ENCODE measurements around the gene PCK1.

Gene PCK1

DNA sequence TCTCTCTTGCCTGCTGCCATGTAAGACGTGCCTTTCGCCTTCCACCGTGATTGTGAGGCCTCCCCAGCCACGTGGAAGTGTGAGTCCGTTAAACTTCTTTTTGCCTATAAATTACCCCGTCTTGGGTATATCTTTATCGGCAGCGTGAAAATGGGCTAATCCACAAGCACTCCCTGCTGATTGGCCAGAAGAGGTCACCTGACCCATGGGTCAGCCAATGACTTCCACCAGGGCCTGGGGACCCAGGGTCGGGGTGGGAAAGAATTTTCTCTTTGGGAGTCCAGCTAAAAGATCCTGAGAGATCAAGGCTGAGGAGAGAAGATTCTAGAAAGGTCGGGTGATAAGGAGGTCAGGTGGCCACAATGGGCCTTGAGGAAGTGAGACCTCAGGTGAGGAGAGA, 42.2 kb downstream of the PCK1 start:
- DNase-seq (ENCODE audit: low read depth, low spot score), result no peak

DNA sequence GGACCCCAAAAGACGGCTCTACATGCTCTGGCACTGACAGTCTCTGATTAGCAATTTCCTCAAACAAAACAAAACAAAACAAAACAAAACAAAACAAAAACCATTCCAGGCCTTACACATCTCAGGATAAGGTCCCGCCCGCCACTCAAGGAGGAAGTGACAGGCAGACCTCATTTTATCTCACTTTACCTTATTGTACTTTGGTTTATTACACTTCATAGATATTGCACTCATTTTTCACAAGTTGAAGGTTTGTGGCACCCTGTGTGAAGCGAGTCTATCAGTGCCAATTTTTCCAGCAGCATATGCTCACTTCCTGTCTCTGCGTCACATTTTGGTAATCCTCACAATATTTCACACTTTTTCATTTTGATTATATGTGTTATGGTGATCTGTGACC, 44.1 kb downstream of the PCK1 start:
- DNase-seq (ENCODE audit: low read depth, low spot score), result no peak

DNA sequence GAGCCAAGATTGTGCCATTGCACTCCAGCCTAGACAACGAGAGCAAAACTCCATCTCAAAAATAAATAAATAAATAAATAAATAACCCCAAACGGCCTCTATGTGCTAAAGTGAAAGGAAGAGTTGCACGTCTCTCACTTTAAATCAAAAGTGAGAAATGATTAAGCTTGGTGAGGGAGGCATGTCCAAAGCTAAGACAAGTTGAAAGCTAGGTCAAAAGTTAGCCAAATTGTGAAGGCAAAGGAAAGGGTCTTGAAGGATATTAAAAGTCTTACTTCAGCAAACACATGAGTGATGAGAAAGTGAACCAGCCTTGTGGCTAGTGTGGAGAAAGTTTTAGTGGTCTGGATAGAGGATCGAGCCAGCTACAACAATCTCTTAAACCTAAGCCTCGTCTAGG, 45.0 kb downstream of the PCK1 start:
- DNase-seq (ENCODE audit: low read depth, low spot score), result no peak

DNA sequence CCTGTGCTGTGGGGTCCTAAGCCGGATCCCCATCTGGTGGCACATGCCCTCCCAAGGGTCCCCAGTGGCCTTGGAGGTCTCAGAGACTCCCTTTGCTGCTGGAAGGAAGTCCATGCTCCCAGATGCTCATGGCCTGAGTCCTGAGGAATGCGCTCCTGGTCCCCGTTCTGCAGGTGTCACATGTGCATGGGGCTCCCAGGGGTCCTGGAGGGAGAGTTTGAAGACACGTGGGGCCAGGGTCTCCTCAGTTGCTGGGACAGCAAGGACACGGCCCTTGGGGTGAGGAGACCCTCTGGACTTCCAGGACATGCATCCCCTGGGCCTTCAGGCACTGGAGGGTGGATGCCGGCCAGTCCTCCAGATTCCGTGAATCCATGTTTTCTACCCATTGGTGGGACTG, 47.6 kb downstream of the PCK1 start:
- no peak for DNase-seq (ENCODE audit: low read depth, low spot score)

DNA sequence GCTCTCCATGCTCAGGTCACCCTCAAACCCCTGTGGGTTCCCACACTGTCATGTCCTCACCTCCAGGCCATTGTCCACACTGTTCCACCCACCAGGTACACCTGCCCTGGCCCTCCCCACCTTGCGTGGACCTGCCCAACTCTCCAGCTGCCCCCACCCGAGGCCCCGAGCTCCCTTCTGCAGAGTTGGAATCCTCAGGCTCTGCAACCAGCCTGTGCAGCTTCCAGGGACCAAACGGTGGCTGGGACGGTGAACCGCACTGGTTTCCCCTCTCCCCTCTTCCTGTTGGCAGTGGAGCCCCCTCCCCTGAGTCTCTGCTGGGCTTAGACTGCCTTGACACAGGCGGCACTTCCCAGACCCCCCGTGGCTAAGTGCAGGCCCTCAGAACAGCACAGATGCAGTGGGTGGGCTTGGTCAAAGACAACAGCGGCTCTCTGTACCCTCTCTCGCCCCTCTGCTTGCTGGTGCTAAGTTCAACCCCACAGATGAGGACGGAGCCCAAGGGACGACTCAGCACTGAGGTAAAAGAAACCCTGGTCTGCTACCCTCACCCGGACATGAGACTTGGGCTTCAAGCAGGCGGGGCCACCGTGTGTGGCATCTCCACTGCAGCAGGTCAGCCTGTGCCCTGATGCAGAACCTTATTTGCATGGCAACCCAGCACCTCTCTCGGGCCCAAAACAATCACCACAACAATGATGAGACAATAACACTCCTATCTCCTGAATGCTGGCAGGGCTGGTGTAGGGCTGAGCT, 48.4 kb downstream of the PCK1 start:
- DNase-seq (ENCODE audit: low read depth, low spot score), result no peak

DNA sequence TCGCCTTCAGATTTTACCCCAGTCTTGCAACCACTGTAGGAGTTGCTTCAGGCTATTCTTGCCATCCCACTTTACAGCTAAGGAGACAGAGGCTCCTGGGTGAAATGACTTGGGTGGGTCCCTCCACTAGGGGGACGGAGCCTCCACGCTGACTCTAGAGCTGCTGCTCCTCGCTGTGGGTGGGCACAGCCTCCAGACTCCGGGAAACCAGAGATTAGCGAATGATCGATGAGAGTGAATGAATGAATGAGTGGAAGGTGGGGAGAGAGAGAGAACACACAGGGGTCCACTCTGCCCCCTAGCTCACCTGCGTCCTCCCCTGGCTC, 48.9 kb downstream of the PCK1 start:
- no peak for DNase-seq (ENCODE audit: low read depth, low spot score)

DNA sequence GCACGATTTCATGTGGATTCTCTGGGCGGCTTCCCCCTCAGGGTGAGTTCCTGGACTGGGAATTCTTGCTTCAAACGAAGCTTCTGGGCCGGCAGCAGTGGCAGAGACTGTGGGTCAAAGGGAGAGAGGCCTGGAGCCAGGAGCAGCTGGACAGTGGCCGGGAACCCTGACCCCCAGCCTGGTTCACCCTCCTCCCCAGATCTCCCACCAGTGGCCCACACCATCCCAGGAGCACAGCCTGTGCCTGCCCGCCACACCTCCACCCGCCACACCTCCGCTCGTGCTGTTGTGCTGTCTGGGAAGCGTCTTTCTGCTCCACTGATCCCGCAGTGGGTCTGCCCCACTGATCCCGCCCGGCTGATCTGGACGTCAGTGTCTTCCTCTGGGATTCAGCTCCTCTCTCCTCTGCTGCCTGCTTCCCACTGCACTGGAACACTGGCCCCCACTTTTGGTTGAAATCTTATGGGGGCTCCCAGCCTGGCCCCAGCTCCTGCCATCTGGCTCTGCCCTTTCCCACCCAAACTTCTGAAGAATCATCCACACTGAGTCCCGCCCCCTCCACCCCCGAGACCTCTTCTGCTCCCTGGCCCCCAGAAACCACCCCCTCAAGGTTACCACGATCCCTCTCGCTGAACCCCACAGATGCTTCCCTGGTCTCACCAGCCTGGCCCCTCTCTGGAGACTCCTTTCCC, 49.5 kb downstream of the PCK1 start:
- no peak for DNase-seq (ENCODE audit: low read depth, low spot score)

DNA sequence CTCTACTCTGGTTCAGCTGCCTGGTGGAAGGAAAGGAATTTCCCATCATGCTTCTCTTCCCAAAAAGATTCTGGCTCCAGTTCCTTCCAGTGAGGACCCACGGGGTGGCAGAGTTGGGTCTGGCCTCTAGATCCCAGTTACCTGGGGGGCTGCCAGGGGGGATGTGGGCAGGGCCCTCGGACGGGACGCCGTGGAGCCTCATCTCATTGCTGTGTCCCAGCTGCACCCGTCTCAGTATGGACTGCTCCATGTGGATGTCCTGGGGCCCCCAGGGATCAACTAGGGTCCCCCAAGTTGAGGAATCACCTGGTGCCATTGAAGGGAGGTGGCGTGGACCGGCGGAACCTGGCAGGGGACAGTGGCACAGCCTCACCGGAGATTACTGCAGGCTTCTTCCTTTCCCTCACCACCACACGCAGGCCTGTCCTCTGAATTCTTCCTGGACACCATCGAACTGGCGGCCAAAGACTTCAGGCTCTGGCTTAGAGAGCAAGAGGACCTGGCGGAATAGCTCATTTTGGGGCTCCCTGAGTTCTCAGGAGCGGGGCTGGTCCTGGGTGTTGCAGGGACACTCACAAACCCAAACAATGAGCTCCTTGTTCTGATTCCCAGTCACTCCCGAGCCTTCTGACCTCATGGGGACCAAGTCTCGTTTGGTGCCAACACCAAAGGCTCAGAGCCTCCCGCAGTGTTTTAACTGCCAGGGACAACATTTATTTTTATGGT, 50.8 kb downstream of the PCK1 start:
- DNase-seq (ENCODE audit: low read depth, low spot score), result no peak

DNA sequence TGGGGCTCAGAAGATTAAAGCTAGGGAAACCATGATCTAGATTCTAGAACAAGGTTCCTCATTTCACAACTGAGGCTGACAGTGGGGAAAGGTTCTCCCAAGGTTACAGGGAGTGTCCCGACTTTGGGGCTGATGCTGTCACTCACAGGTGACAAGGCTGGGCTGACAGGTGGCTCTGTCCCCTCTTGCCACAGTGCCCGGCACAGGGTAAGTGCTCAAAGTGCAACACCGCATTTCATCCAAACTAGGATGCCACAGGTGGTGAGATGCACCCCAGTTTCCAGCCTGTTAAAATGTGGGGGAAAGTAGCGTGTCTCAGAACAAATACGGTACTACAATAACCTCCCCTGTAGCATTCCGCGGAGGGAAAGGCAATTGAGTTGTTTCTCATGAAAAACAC, 51.5 kb downstream of the PCK1 start:
- no peak for DNase-seq (ENCODE audit: low read depth, low spot score)

DNA sequence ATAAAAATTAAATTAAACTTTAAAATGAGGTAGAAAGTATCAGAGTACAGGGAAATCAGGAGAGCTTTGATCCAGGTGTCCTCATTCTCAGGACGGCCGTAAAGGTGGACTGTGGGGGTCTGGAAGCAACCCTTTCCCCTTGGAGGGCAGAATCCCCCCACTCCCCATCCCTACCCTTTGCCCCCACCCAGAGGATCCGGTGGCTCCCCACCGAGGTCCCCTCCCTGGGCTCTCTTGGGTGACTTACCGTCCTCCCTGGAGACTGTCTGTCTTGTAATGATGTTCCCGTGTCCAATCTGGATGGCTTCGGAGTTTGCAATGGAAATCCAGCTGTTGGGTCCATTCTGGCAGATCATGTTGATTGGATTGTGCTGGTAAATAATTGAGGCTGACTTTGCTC, 52.0 kb downstream of the PCK1 start:
- no peak for DNase-seq (ENCODE audit: low read depth, low spot score)

DNA sequence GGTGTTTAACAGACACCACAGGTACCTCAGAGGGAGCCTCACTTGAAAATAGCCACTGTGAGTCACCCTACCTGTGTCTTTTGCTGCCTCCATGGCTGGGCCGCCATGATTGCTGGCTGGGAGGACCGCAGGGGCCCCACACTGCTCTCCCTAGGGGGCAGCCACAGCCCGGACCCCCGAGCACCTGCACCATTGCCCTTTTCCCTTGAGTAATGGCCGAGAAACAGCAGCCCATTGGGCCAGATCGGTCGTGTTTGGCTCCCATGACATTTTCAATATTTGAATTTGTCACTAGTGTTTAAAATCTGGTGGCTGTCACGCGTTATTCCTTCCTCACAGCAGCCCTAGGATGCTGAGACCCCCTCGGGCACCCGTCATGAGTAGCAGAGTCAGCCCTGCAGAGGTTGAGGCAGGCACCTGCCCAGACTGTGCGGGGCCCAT, 52.6 kb downstream of the PCK1 start:
- DNase-seq (ENCODE audit: low read depth, low spot score), result no peak

DNA sequence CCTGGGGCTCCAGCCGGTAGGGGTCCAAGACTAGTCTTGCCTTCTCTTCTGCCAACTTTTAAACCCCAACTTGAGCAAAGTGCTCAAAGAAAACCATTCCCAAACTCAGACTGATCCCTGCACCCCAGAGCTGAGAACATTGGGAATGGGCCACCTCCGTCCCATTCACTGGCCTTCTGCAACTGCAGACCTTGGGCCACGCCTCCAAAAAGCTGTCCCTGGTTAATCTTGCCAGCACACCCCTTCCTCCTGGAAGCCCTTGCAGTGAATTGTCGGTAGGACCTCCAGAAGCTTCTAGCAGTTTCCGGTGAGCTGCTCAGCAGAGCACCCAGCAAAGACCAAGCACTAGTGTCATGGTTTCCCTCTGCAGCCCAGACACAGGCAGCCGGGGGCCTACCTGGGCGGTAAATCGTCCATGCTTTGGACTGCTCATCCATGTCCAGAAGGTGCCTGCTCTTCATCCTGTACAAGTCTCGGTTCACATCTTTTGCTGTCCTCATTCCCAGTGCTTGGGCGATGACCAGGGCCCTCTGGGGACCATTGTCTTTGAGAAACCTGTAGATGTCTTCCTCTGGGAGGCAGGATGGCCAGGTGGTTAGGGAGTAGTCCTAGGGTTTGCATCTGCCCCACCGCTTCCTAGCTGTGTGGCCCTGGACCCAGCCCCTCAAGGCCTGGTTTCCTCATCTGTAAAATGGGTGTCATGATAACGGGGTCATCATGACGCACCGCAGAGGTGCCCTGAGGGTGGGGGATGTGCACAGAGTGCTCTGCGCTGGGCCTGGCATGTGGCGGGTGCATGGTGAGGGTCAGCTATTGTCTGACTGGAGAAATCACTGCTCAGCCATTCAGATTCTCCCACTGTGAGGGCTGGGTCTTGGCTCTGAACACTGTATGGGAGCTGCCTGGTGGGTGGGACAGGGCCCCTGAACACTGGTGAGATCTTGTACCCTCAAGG, 53.9 kb downstream of the PCK1 start:
- DNase-seq (ENCODE audit: low read depth, low spot score), result no peak

DNA sequence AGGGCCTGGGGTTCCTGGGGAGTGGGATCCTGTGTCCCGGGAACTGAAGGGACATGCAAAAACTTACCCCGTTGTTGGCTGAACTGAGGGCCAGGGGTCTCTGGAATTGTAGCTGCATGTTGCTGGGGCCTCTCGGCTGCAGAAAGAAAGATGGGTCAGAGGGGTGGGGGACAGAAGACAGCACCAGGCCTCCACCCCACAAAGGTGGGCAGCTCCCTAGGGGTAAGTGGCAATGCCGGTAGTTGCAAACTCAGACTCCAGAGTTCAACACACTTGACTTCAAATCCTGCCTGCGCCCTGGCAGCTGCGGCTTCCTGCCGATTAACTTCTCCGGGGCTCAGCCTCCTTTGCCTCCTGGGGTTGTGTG, 54.5 kb downstream of the PCK1 start:
- DNase-seq (ENCODE audit: low read depth, low spot score), result no peak

DNA sequence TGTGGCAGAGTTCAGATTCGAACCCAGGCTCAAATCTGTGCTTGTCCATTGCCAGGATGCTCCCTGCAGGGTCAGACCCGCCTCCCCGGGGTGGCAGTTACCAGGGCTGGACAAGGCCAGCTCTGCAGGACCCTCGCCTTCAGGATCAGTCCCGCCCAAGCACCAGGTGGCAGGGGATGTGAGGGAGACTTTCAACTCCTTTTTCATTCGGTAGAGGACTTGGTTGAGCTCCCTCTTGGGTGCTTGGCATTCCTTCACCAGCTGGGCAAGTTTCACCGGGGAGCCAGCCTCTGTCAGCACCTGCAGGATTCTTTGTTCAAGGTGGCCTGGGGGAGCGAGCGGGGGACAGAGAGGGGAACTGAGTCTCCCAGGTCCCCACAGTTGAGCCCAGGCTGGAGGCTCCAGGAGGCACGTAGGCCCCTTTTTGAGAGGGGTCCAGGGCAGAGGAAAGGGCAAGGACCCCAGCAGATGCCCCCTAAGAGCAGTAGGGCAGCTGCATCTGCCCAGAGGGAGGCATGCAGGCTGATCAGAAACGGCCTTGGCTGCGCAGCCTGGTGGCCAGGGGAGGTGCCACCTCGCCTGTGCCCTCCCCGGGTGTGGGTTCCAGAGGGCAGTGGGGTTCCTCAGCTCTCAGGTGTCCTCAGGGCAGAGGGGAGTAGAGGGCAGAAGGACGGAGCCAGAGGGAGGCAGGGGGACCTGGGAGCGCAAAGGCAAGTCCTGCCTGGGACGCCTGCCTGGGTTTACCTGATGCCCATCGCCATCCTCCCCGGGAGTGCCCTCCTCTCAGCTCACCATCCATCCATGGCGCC, 55.4 kb downstream of the PCK1 start:
- no peak for DNase-seq (ENCODE audit: low read depth, low spot score)

DNA sequence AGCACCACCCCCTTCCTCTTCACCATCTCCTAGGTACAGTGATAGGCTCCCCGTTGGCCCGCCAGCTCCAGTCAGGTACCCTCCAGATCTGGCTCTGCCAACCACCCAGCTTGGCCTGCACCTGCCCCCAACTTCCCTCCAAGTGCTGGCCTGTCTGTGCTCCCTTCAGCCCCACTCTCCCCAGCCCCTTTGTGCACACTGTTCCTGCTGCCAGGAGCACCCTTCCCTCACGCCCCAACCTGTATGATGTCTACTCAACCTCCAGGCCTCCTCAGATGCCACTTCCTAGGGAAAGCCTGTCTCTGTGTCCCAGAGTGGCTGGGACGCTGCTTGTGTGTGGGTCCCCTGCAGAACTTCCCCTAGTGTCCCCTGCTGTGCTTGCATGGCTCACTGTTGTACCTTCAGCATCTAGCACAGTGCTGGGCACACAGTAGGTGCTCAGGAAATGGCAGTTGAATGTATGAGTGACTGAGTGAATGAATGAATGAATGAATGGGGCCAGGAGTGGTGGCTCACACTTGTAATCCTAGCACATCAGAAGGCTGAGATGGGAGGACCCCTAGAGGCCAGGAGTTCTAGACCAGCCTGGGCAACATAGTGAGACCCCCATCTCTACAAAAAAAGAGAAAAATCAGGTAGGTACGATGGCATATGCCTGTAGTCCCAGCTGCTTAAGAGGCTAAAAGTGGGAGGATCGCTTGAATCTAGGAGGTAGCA, 56.3 kb downstream of the PCK1 start:
- no peak for DNase-seq (ENCODE audit: low read depth, low spot score)
